NT2/D1 (cell line): Measurements from ENCODE around the gene VIPR1.

Experiments
- SUZ12 ChIP-seq: IDR thresholded peaks from 2 replicates; pipeline ENCODE4 v1.6.1; 2011; ENCODE audit not compliant: insufficient read length, insufficient read depth; ENCODE audit errors: extremely low read depth
- ZNF274 ChIP-seq: IDR thresholded peaks from 2 replicates; pipeline ENCODE4 v1.6.1; 2011; ENCODE audit warnings: mild to moderate bottlenecking, low read depth, low read length

DNA sequence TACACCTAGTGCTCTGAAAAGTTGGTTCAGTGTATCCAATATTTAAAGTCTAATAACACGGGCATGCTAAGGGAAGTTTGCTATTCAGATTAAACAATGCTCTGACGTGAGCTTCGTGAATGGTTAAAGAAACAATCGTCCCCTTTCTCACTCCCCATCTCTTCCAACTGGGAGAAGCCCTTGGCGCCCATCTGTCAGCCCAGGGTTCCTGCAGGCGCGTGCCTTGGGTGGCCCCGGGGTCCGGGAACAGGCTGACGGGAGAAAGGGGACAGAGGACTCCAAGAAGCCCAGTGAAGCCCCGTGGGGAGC, 78.9 kb downstream of the VIPR1 start:
- TF ChIP-seq ZNF274 (no peak), SUZ12 (no peak)
